ENCODE measurements around the gene LRRC27. TPM values are rescaled to one million over a fixed set of nuclear protein-coding genes. Genes with fewer than 3 reads are reported as not detected.
"Not testable (repeated sequence)": the region's sequence is repeated elsewhere in the genome, so short reads cannot be mapped to it uniquely, and the experiment has no call there.

The LRRC27 gene
- total and polyA plus RNA-seq, 2 donors (not counting 1 experiment from before 2014, with no cell fraction given), result 23.6 to 25.6 TPM

DNA sequence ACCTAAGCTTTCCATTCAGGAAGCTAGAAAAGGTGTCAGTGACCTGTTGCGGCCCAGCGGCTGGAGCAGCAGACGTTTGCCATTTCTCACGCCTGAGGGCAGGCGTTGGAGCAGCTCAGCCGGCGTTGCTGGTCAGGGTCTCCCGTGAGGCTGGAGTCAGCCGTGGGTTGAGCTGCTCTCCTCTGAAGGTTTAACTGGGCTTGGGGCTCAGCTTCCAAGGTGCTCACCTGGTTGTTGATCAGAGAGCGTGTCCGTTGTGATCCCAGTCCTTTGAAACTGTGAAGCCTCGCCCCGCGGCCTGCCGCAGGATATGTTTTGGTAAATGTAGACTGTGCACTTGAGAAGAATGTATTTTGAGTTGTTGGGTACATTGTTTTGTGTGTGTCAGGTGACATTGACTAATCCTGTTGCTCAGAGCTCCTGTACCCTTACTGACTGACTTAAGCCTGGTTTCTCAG lies 44.4 kb downstream of the LRRC27 start:
- no peak overlapping the region for H3K9ac ChIP-seq (ENCODE audit: low read length)
- no peaks in the 10 kb centered on the region for H3K79me2 ChIP-seq (ENCODE audit: control insufficient read depth, insufficient read depth, low read length)
- no peak overlapping the region for H3K27ac ChIP-seq (ENCODE audit: low read length in 2 of 2)
- no peaks in the 10 kb centered on the region for H3K36me3 ChIP-seq (replicated peaks in 1 of 2; ENCODE audit: control extremely low read depth in 1 of 2, control insufficient read depth in 1 of 2, extremely low read depth in 1 of 2, insufficient read depth in 2 of 2, low read length in 1 of 2)
- DNase-seq (no peak), ATAC-seq (ENCODE audit: low read depth) (no peak)
- intact Hi-C loops (cut with micrococcal nuclease), result no loop called here
- Mint-ChIP-seq H3K27me3 (peaks cover 8% of the 10 kb centered on the region), H3K27ac (no peak overlapping the region), H3K9me3 (ENCODE audit: insufficient read depth) (no peaks in the 10 kb centered on the region), H3K4me1 (no peaks in the 10 kb centered on the region), H3K4me3 (no peak overlapping the region)
- CTCF ChIA-PET, result interaction anchor here (1.0 to 1.4 kb wide), 2 partner anchors 67 to 79 kb away, joined by 3 to 4 read pairs; no protein-coding TSS in a partner anchor
- POLR2A ChIA-PET, result no interaction called here
- H2AFZ ChIP-seq (ENCODE audit: insufficient read depth, low read depth, low read length, poor library complexity, severe bottlenecking), result no peak overlapping the region
- no peak overlapping the region for H3K4me3 ChIP-seq (ENCODE audit: control extremely low read depth in 1 of 5, extremely low read depth in 1 of 5, insufficient read depth in 1 of 5, low read depth in 2 of 5, low read length in 4 of 5)
- H3K27me3 ChIP-seq (replicated peaks in 1 of 4; ENCODE audit: control extremely low read depth in 1 of 4, control insufficient read depth in 3 of 4, insufficient read depth in 4 of 4, low read length in 3 of 4), result peaks cover 0 to 5% (median 1%) of the 10 kb centered on the region in 4 experiments
- H3K4me2 ChIP-seq (replicated peaks; ENCODE audit: low read depth, low read length, poor library complexity, severe bottlenecking), result no peak overlapping the region
- no peaks in the 10 kb centered on the region for H3K4me1 ChIP-seq (ENCODE audit: control insufficient read depth in 2 of 2, insufficient read depth in 2 of 2, low read length in 2 of 2)
- H4K20me1 ChIP-seq (ENCODE audit: control insufficient read depth, insufficient read depth, low read length, poor library complexity, severe bottlenecking), result no peaks in the 10 kb centered on the region
- 96% methylated on average over 15 of the region's 15 CpGs for WGBS (ENCODE audit: insufficient coverage)
- H3K9me3 ChIP-seq (ENCODE audit: control extremely low read depth in 1 of 3, control insufficient read depth in 2 of 3, insufficient read depth in 1 of 3, low read length in 2 of 3), result peaks cover 0 to 5% (median 0%) of the 10 kb centered on the region in 3 donors
- no peak for TF ChIP-seq EZH2 (IDR thresholded peaks at IDR 0.05; ENCODE audit: borderline replicate concordance, insufficient read depth, low read depth, low read length, poor library complexity, severe bottlenecking)
- TF ChIP-seq, protein P1, sequence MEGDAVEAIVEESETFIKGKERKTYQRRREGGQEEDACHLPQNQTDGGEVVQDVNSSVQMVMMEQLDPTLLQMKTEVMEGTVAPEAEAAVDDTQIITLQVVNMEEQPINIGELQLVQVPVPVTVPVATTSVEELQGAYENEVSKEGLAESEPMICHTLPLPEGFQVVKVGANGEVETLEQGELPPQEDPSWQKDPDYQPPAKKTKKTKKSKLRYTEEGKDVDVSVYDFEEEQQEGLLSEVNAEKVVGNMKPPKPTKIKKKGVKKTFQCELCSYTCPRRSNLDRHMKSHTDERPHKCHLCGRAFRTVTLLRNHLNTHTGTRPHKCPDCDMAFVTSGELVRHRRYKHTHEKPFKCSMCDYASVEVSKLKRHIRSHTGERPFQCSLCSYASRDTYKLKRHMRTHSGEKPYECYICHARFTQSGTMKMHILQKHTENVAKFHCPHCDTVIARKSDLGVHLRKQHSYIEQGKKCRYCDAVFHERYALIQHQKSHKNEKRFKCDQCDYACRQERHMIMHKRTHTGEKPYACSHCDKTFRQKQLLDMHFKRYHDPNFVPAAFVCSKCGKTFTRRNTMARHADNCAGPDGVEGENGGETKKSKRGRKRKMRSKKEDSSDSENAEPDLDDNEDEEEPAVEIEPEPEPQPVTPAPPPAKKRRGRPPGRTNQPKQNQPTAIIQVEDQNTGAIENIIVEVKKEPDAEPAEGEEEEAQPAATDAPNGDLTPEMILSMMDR (IDR thresholded peaks at IDR 0.05), result no peak

DNA sequence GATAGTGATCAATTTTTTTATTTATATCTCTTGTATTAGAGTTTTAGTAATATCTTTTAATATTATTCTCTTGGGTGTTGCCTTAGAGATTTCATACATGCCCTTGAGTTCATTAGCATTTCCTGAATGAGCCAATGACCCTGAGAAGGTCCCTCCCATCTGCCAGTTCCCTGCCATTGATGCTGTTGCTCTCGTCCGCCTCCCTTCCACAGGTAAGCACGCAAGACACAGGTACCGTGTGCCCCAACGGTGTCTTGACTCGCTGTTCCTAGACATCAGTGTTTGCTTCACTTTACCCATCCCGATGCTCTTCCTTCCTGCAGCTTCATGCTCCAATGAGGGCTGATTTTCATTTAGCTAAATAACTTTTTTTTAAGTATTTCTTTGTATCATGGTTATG lies 45.3 kb downstream of the LRRC27 start:
- ChIA-PET POLR2A (no interaction called here), CTCF (interaction anchor here (1.0 to 1.4 kb wide), 2 partner anchors 66 to 78 kb away, joined by 3 to 4 read pairs; no protein-coding TSS in a partner anchor)
- Mint-ChIP-seq H3K27me3 (peaks cover 4% of the 10 kb centered on the region), H3K4me3 (no peak overlapping the region), H3K4me1 (no peaks in the 10 kb centered on the region), H3K9me3 (ENCODE audit: insufficient read depth) (no peaks in the 10 kb centered on the region), H3K27ac (no peak overlapping the region)
- ATAC-seq (ENCODE audit: low read depth), result no peak
- H3K36me3 ChIP-seq (replicated peaks in 1 of 2; ENCODE audit: control extremely low read depth in 1 of 2, control insufficient read depth in 1 of 2, extremely low read depth in 1 of 2, insufficient read depth in 2 of 2, low read length in 1 of 2), result no peaks in the 10 kb centered on the region
- H3K9ac ChIP-seq (ENCODE audit: low read length), result no peak overlapping the region
- H3K79me2 ChIP-seq (ENCODE audit: control insufficient read depth, insufficient read depth, low read length), result no peaks in the 10 kb centered on the region
- H3K4me1 ChIP-seq (ENCODE audit: control insufficient read depth in 2 of 2, insufficient read depth in 2 of 2, low read length in 2 of 2), result no peaks in the 10 kb centered on the region
- no peak overlapping the region for H2AFZ ChIP-seq (ENCODE audit: insufficient read depth, low read depth, low read length, poor library complexity, severe bottlenecking)
- WGBS (ENCODE audit: insufficient coverage), result 95% methylated on average over 7 of the region's 7 CpGs
- no peak for DNase-seq
- intact Hi-C loops (cut with micrococcal nuclease), result no loop called here
- no peak overlapping the region for H3K27ac ChIP-seq (ENCODE audit: low read length in 2 of 2)
- H3K27me3 ChIP-seq (replicated peaks in 1 of 4; ENCODE audit: control extremely low read depth in 1 of 4, control insufficient read depth in 3 of 4, insufficient read depth in 4 of 4, low read length in 3 of 4), result no peaks in the 10 kb centered on the region
- H3K9me3 ChIP-seq (ENCODE audit: control extremely low read depth in 1 of 3, control insufficient read depth in 2 of 3, insufficient read depth in 1 of 3, low read length in 2 of 3), result no peaks in the 10 kb centered on the region
- TF ChIP-seq, protein P1 (IDR thresholded peaks at IDR 0.05), result no peak
- no peak for TF ChIP-seq EZH2 (IDR thresholded peaks at IDR 0.05; ENCODE audit: borderline replicate concordance, insufficient read depth, low read depth, low read length, poor library complexity, severe bottlenecking)
- no peak overlapping the region for H3K4me3 ChIP-seq (ENCODE audit: control extremely low read depth in 1 of 5, extremely low read depth in 1 of 5, insufficient read depth in 1 of 5, low read depth in 2 of 5, low read length in 4 of 5)
- no peaks in the 10 kb centered on the region for H4K20me1 ChIP-seq (ENCODE audit: control insufficient read depth, insufficient read depth, low read length, poor library complexity, severe bottlenecking)
- H3K4me2 ChIP-seq (replicated peaks; ENCODE audit: low read depth, low read length, poor library complexity, severe bottlenecking), result no peak overlapping the region

DNA sequence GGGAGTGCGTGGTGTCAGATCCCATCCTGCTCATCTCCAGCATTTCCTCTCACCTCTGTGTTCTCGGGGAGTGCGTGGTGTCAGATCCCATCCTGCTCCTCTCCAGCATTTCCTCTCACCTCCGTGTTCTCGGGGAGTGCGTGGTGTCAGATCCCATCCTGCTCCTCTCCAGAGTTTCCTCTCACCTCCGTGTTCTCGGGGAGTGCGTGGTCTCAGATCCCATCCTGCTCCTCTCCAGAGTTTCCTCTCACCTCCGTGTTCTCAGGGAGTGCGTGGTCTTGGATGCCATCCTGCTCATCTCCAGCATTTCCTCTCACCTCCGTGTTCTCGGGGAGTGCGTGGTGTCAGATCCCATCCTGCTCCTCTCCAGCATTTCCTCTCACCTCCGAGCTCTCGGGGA lies 47.0 kb downstream of the LRRC27 start:
- DNase-seq; H3K27ac Mint-ChIP-seq; H3K9me3 ChIP-seq (ENCODE audit: control extremely low read depth in 1 of 3, control insufficient read depth in 2 of 3, insufficient read depth in 1 of 3, low read length in 2 of 3); H3K9ac ChIP-seq (ENCODE audit: low read length); H3K79me2 ChIP-seq (ENCODE audit: control insufficient read depth, insufficient read depth, low read length); intact Hi-C loops (cut with micrococcal nuclease); CTCF ChIA-PET; H3K4me2 ChIP-seq (replicated peaks; ENCODE audit: low read depth, low read length, poor library complexity, severe bottlenecking); H3K27me3 ChIP-seq (replicated peaks in 1 of 4; ENCODE audit: control extremely low read depth in 1 of 4, control insufficient read depth in 3 of 4, insufficient read depth in 4 of 4, low read length in 3 of 4); H3K9me3 Mint-ChIP-seq (ENCODE audit: insufficient read depth); H3K4me3 ChIP-seq (ENCODE audit: control extremely low read depth in 1 of 5, extremely low read depth in 1 of 5, insufficient read depth in 1 of 5, low read depth in 2 of 5, low read length in 4 of 5); H3K36me3 ChIP-seq (replicated peaks in 1 of 2; ENCODE audit: control extremely low read depth in 1 of 2, control insufficient read depth in 1 of 2, extremely low read depth in 1 of 2, insufficient read depth in 2 of 2, low read length in 1 of 2); H4K20me1 ChIP-seq (ENCODE audit: control insufficient read depth, insufficient read depth, low read length, poor library complexity, severe bottlenecking); H3K4me3 Mint-ChIP-seq; H3K27me3 Mint-ChIP-seq; H3K27ac ChIP-seq (ENCODE audit: low read length in 2 of 2); H2AFZ ChIP-seq (ENCODE audit: insufficient read depth, low read depth, low read length, poor library complexity, severe bottlenecking); POLR2A ChIA-PET; ATAC-seq (ENCODE audit: low read depth); H3K4me1 ChIP-seq (ENCODE audit: control insufficient read depth in 2 of 2, insufficient read depth in 2 of 2, low read length in 2 of 2); H3K4me1 Mint-ChIP-seq: not testable (repeated sequence)
- whole genome bisulfite sequencing (ENCODE audit: insufficient coverage), result 96% methylated on average over 16 of the region's 16 CpGs
